Fibroblast of gingiva (primary cell): Measurements from ENCODE around the gene KRT80.

ENCODE experiments used
- DNase-seq: peaks from one replicate; pipeline ENCODE4 v3.0.0-alpha.2; 2011; ENCODE audit warnings: low read depth

Gene KRT80

DNA sequence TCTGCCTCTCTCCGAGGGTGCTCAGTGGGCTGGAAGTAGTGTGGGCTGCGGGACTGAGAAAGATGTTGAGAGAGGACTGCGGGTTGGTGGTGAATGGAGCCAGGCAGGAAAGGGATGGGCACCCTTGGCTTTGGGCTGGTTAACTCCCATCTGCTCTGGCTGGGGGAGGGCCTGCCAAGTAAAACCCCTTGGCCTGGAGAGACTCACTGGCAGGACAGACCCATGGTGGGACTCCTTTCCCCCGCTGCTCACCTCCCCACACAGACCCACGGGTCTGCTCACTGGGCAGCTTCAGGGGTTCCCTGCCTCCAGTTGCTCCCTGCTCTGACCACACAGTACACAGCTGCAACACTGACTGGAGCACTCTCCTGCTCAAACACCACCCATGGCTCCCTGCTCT is 54.1 kb downstream of the KRT80 start:
- DNase-seq: no peak

- DNase-seq: peak; percentile 94
These were observed 59.1 kb downstream of the KRT80 start for GRCh38 chr12:52132754-52133161.

DNA sequence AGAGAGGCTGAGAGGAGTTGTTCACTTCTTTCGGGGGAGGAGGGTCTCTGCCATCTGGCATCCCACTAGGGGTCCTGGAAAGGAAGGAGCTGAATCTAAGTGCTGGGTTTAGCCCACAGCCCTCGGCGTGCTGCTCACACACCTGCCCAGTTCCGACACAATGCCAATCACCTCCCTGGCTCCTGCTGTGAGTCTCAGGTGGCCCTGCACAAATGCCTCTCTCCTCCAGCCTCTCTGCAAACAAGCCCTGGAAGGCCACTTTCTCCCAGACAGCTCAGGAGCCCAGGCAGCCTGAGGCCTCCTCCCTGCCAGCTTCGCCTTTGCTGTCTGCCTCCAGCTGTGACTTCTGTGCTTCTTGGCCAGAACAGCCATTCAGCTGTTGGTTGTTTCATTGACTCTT is 61.1 kb downstream of the KRT80 start:
- no peak for DNase-seq

DNA sequence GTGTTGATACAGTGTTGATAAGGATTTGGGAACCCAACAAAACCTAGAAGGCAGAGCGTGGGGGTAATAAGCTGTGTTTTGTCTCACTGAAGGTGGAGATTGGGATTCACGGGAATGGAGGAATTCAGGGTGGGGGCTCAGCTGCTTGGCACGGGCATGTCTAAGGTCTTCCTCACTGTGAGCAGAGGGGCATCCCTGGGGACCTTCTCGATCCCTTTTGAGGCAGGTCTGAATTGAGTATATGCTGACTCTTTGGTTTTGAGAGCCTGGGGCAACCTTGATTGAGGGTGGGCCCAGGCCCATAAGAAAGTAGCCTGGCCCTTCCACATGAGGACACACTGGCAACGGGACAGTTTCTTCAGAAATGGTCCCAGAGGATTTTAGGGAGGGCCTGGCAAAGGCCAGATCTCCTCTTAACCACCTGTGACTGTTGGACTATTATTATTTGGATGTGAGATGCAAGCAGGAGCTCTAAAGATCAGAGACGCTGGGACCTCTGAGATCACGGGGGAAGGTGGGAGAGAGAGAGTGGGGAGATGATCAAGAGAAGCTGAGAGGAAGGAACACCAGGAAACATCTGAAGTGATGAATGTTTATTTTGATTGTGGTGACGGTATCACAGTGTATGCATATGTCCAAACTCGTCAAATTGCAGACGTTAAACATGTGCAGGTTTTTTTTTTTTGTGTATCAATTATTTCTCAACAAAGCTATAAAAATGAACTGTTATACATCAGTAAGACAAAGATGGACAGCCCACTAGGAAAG is 63.9 kb downstream of the KRT80 start:
- DNase-seq: no peak

- no peak for DNase-seq
These were observed 64.9 kb downstream of the KRT80 start for GRCh38 chr12:52126605-52127578.

DNA sequence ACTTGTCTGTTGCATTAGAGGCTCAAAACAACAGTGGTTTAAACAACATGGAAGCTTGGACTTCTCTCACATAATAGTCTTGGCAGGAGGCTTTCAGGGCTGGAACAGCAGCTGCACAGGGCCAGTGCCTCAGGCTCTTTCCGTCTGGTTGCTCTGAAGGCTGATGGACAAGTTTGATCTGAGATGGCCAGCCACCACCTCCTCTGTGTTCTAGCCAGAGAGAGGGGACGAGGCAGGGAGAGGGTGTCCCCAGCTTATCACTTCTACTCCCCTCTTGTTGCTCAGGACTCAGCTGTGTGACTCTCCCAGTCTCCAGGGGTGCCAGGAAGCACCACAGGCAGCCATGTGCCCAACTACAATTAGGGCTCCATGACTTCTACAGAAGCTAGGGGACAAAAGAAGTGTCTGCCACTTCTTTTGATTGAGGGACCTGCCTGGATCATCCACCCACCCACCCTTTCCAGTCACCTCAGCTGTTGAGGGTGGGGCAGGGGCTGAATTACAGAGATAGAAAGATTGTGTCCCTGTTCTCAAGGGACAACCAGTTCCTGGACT is 65.7 kb downstream of the KRT80 start:
- DNase-seq: no peak

DNA sequence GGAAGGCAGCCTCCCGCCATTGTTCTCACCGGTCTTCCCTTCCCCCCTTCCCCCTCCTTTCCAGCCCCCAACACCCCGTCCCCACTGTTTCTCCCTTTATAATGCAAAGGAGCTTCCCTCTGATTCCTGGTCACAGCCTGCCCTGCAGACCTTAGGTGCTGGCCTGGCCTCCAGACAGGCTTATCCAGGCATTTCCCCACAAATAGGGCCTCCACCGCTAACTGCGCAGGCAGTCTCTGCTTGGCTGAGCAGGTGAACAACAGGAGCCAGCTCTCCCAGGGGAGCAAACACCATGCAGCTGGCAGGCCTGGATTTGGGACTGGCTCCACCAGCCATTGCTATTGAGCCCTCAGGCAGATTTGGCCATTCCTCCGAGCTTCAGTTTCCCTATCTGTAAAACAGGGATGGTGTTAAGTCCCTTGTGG is 66.3 kb downstream of the KRT80 start:
- DNase-seq: no peak

- no peak for DNase-seq
These were observed 68.2 kb downstream of the KRT80 start for GRCh38 chr12:52123487-52124186.

DNA sequence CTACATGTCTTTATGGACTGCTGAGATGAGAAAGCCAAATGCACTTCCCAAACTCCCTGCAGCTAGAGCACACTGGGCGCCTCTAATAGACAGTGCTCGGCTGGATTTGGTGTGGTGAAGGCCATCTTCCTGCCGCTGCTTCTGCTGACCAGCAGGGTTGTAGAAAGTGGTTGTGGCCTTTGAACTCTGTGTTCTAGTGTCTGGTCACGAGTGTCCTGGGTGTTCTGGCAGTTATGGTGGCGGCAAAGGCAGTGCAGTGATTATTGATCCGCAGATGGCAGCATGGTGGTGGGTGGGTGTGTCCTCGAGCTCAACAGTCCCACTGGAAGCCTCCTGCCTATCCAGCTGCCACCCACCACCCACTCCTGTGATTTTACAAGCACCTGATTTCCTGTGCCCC is 68.9 kb downstream of the KRT80 start:
- no peak for DNase-seq

DNA sequence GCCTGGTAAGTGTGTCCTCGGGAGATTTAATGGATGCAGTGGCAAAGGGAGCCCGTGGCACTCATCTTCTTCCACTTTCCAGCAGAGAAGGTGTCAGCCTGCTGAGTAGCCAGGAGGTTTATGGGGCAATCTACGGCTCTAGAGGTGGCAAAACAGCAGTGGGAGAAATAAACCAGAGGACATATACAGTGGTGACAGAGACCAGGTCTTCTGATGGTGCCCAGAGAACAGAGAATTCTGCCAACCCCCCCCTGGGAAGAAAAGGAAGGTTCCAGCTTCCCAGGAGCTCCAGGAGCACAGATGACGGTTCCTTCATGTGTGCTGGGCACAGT is 69.3 kb downstream of the KRT80 start:
- DNase-seq: no peak

DNA sequence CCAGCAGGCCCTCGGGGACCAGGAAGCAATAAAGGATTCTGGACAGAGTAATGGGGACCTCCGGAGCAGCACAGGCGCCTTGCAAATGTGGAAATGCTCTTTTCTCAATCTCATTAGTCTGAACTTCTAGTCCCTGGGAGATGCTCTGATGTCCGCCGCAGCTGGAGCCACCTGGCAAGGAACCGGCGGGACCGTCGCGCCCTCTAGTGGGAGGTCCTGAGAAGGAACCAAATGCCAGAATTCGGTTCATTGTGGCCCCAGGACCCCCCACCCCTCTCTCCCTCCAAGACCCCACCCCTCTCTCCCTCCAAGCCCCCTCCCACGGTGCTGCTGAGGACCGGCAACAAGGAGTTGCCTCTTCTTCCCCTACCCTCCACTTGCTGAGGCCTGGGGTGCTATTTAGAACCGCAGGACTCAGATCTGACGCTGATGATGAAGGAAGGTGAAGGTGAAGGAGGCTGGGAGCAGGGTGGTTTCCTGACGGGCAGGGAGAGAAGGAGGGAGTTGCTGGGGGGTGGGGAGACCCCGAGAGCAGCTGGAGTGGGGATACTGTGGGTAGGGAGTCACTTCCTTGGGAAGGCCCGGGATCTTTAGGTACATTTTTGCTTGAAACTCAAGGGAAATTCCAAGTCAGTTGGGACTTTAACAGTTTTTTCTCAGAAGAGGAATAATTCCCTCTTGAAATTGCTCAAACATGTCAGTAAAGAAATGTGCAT is 69.8 kb downstream of the KRT80 start:
- DNase-seq: peak; percentile 33

GRCh38 chr12:52120951-52121823 is 70.6 kb downstream of the KRT80 start:
- no peak for DNase-seq

- no peak for DNase-seq
These were observed 72.2 kb downstream of the KRT80 start for GRCh38 chr12:52119398-52120254.
